ENCODE data around the gene IL1B. TPM values are rescaled to one million over a fixed set of nuclear protein-coding genes. Genes with fewer than 3 reads are reported as not detected.

IL1B gene
- polyA plus RNA-seq, 1 donor from 2014 or later: not detected

- Histone ChIP-seq H2AFZ (ENCODE audit: low read depth, low read length) (no peak overlapping the region), H3K4me2 (ENCODE audit: low read length) (no peak overlapping the region), H3K9ac (ENCODE audit: low read length) (no peak overlapping the region), H3F3A (ENCODE audit: insufficient read depth, low read length, poor library complexity, severe bottlenecking) (no peaks in the 10 kb centered on the region), H4K20me1 (ENCODE audit: insufficient read depth) (no peaks in the 10 kb centered on the region), H3K4me3 (ENCODE audit: low read length) (no peak overlapping the region), H3K79me2 (replicated peaks; ENCODE audit: insufficient read depth, low read length) (no peaks in the 10 kb centered on the region), H3K36me3 (ENCODE audit: insufficient read depth, low read length) (no peaks in the 10 kb centered on the region), H3K27me3 (ENCODE audit: insufficient read depth, low read depth, low read length) (no peaks in the 10 kb centered on the region), H3K27ac (ENCODE audit: low read length) (no peak overlapping the region), H3K9me3 (ENCODE audit: low read length) (no peaks in the 10 kb centered on the region), H3K9me2 (ENCODE audit: insufficient read depth, low read length) (no peaks in the 10 kb centered on the region)
- no peak for TF ChIP-seq EZH2 (IDR thresholded peaks at IDR 0.05; ENCODE audit: borderline replicate concordance, insufficient read depth, low read length, poor library complexity, severe bottlenecking)
- TF ChIP-seq RAD21 (conservative IDR thresholded peaks at IDR 0.05): no peak
- TF ChIP-seq EP300 (conservative IDR thresholded peaks at IDR 0.05; ENCODE audit: poor library complexity, severe bottlenecking): no peak
- no peak for TF ChIP-seq SMC3 (conservative IDR thresholded peaks at IDR 0.05; ENCODE audit: poor library complexity)
- no peak for TF ChIP-seq REST (IDR thresholded peaks at IDR 0.05; ENCODE audit: borderline replicate concordance)
- TF ChIP-seq TAF1 (IDR thresholded peaks at IDR 0.05; ENCODE audit: low read depth): no peak
- no peak for TF ChIP-seq MXI1 (conservative IDR thresholded peaks at IDR 0.05; ENCODE audit: poor library complexity, severe bottlenecking)
- no peak for TF ChIP-seq CTCF (IDR thresholded peaks at IDR 0.05; ENCODE audit: poor library complexity, severe bottlenecking)
- no peak for TF ChIP-seq POLR2AphosphoS5 (IDR thresholded peaks at IDR 0.05)
These were observed 14.9 kb downstream of the IL1B start for GRCh38 chr2:112821682-112822081.

- Histone ChIP-seq H2AFZ (ENCODE audit: low read depth, low read length) (no peak overlapping the region), H3K4me3 (ENCODE audit: low read length) (no peak overlapping the region), H3K27me3 (ENCODE audit: insufficient read depth, low read depth, low read length) (no peaks in the 10 kb centered on the region), H3K4me2 (ENCODE audit: low read length) (no peak overlapping the region), H3F3A (ENCODE audit: insufficient read depth, low read length, poor library complexity, severe bottlenecking) (no peaks in the 10 kb centered on the region), H4K20me1 (ENCODE audit: insufficient read depth) (no peaks in the 10 kb centered on the region), H3K9me2 (ENCODE audit: insufficient read depth, low read length) (no peaks in the 10 kb centered on the region), H3K9me3 (ENCODE audit: low read length) (no peaks in the 10 kb centered on the region), H3K79me2 (replicated peaks; ENCODE audit: insufficient read depth, low read length) (no peaks in the 10 kb centered on the region), H3K36me3 (ENCODE audit: insufficient read depth, low read length) (no peaks in the 10 kb centered on the region), H3K27ac (ENCODE audit: low read length) (no peak overlapping the region), H3K9ac (ENCODE audit: low read length) (no peak overlapping the region)
- TF ChIP-seq MXI1 (conservative IDR thresholded peaks at IDR 0.05; ENCODE audit: poor library complexity, severe bottlenecking): no peak
- no peak for TF ChIP-seq EP300 (conservative IDR thresholded peaks at IDR 0.05; ENCODE audit: poor library complexity, severe bottlenecking)
These were observed 15.4 kb downstream of the IL1B start for GRCh38 chr2:112821142-112821541.

GRCh38 chr2:112820343-112820742 is 16.2 kb downstream of the IL1B start:
- H3K79me2 ChIP-seq (replicated peaks; ENCODE audit: insufficient read depth, low read length): no peaks in the 10 kb centered on the region
- H4K20me1 ChIP-seq (ENCODE audit: insufficient read depth): no peaks in the 10 kb centered on the region
- no peaks in the 10 kb centered on the region for H3K9me2 ChIP-seq (ENCODE audit: insufficient read depth, low read length)
- no peaks in the 10 kb centered on the region for H3K27me3 ChIP-seq (ENCODE audit: insufficient read depth, low read depth, low read length)
- no peak overlapping the region for H3K27ac ChIP-seq (ENCODE audit: low read length)
- H3K4me2 ChIP-seq (ENCODE audit: low read length): no peak overlapping the region
- H3K9me3 ChIP-seq (ENCODE audit: low read length): no peaks in the 10 kb centered on the region
- no peaks in the 10 kb centered on the region for H3F3A ChIP-seq (ENCODE audit: insufficient read depth, low read length, poor library complexity, severe bottlenecking)
- no peak overlapping the region for H3K9ac ChIP-seq (ENCODE audit: low read length)
- H3K4me3 ChIP-seq (ENCODE audit: low read length): no peak overlapping the region
- no peak for TF ChIP-seq CTCF (IDR thresholded peaks at IDR 0.05; ENCODE audit: poor library complexity, severe bottlenecking)
- TF ChIP-seq POLR2AphosphoS5 (IDR thresholded peaks at IDR 0.05): no peak
- TF ChIP-seq RAD21 (conservative IDR thresholded peaks at IDR 0.05): no peak
- TF ChIP-seq REST (IDR thresholded peaks at IDR 0.05; ENCODE audit: borderline replicate concordance): no peak
- TF ChIP-seq MXI1 (conservative IDR thresholded peaks at IDR 0.05; ENCODE audit: poor library complexity, severe bottlenecking): no peak
- no peak for TF ChIP-seq SMC3 (conservative IDR thresholded peaks at IDR 0.05; ENCODE audit: poor library complexity)
- no peak for TF ChIP-seq EZH2 (IDR thresholded peaks at IDR 0.05; ENCODE audit: borderline replicate concordance, insufficient read depth, low read length, poor library complexity, severe bottlenecking)
- no peak for TF ChIP-seq EP300 (conservative IDR thresholded peaks at IDR 0.05; ENCODE audit: poor library complexity, severe bottlenecking)
- no peak for TF ChIP-seq TAF1 (IDR thresholded peaks at IDR 0.05; ENCODE audit: low read depth)
- H2AFZ ChIP-seq (ENCODE audit: low read depth, low read length): no peak overlapping the region
- no peaks in the 10 kb centered on the region for H3K36me3 ChIP-seq (ENCODE audit: insufficient read depth, low read length)
